IMR-90 (cell line): ENCODE data around the gene BCL2L1.

Experiments
- ELK1 ChIP-seq: fragments of 150-350 bp; IDR thresholded peaks from 2 replicates; pipeline ENCODE4 v1.6.1; 2016; ENCODE audit warnings: low read depth, mild to moderate bottlenecking, low read length, moderate library complexity, borderline replicate concordance
- RAD21 ChIP-seq: IDR thresholded peaks from 2 replicates; pipeline ENCODE4 v1.6.1; 2012; ENCODE audit warnings: low read length, improper control_type of control experiment
- RFX5 ChIP-seq: IDR thresholded peaks from 2 replicates; pipeline ENCODE4 v1.8.0; 2012; ENCODE audit warnings: low read depth, mild to moderate bottlenecking, low read length, moderate library complexity
- TF ChIP-seq, protein P1 (sequence below): conservative IDR thresholded peaks from 2 replicates; pipeline ENCODE4 v1.5.1; 2012; ENCODE audit warnings: mild to moderate bottlenecking, low read depth, low read length, improper control_type of control experiment

DNA sequence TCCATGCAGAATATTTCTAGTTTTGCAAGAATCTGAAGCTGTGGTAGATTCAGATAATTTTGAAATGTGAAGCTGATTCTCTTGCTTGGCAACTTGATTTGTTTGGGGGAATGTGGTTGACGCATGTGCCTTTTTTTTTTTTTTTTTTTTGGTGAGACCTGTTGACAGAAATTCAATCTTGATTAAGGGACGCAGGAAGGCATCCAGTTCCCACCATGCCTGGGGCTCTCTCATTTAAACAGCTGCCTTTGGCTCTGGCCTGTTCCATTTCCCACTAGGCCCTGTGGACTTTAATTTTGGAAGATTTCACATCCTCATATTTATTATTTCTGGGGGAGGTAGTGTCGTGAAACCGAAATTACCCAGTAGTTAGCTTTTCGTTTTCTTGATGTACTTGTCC lies 25.0 kb upstream of the BCL2L1 start:
- TF ChIP-seq, protein P1, sequence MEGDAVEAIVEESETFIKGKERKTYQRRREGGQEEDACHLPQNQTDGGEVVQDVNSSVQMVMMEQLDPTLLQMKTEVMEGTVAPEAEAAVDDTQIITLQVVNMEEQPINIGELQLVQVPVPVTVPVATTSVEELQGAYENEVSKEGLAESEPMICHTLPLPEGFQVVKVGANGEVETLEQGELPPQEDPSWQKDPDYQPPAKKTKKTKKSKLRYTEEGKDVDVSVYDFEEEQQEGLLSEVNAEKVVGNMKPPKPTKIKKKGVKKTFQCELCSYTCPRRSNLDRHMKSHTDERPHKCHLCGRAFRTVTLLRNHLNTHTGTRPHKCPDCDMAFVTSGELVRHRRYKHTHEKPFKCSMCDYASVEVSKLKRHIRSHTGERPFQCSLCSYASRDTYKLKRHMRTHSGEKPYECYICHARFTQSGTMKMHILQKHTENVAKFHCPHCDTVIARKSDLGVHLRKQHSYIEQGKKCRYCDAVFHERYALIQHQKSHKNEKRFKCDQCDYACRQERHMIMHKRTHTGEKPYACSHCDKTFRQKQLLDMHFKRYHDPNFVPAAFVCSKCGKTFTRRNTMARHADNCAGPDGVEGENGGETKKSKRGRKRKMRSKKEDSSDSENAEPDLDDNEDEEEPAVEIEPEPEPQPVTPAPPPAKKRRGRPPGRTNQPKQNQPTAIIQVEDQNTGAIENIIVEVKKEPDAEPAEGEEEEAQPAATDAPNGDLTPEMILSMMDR, result no peak
- TF ChIP-seq RAD21, result no peak
- TF ChIP-seq ELK1, result no peak
- no peak for TF ChIP-seq RFX5
